ENCODE measurements around the gene C2orf69. TPM values are rescaled to one million over a fixed set of nuclear protein-coding genes. Genes with fewer than 3 reads are reported as not detected.

C2orf69 gene
- total RNA-seq, 2 donors from 2014 or later: 17.8 to 18.1 TPM

- Histone ChIP-seq H3K4me1 (no peaks in the 10 kb centered on the region), H3K36me3 (no peaks in the 10 kb centered on the region), H3K4me3 (no peak overlapping the region), H3K9ac (ENCODE audit: low read depth in 2 of 2, low read length in 2 of 2) (no peak overlapping the region), H3K27me3 (no peaks in the 10 kb centered on the region), H3K9me3 (no peaks in the 10 kb centered on the region), H3K27ac (no peak overlapping the region)
- TF ChIP-seq, protein P1, sequence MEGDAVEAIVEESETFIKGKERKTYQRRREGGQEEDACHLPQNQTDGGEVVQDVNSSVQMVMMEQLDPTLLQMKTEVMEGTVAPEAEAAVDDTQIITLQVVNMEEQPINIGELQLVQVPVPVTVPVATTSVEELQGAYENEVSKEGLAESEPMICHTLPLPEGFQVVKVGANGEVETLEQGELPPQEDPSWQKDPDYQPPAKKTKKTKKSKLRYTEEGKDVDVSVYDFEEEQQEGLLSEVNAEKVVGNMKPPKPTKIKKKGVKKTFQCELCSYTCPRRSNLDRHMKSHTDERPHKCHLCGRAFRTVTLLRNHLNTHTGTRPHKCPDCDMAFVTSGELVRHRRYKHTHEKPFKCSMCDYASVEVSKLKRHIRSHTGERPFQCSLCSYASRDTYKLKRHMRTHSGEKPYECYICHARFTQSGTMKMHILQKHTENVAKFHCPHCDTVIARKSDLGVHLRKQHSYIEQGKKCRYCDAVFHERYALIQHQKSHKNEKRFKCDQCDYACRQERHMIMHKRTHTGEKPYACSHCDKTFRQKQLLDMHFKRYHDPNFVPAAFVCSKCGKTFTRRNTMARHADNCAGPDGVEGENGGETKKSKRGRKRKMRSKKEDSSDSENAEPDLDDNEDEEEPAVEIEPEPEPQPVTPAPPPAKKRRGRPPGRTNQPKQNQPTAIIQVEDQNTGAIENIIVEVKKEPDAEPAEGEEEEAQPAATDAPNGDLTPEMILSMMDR (IDR thresholded peaks at IDR 0.05): no peak
- no peak for DNase-seq
- intact Hi-C loops (cut with DNase I): no loop called here
These were observed 27.4 kb upstream of the C2orf69 start for GRCh38 chr2:199883474-199884212.

GRCh38 chr2:199895406-199895805 lies 15.7 kb upstream of the C2orf69 start:
- Histone ChIP-seq H3K9ac (ENCODE audit: low read depth in 2 of 2, low read length in 2 of 2) (no peak overlapping the region), H3K4me1 (no peaks in the 10 kb centered on the region), H3K36me3 (no peaks in the 10 kb centered on the region), H3K27me3 (no peaks in the 10 kb centered on the region), H3K9me3 (no peaks in the 10 kb centered on the region), H3K4me3 (no peak overlapping the region), H3K27ac (no peak overlapping the region)
- TF ChIP-seq, protein P1 (IDR thresholded peaks at IDR 0.05): no peak
- DNase-seq: no peak
- intact Hi-C loops (cut with DNase I): no loop called here

- TF ChIP-seq, protein P1 (IDR thresholded peaks at IDR 0.05): no peak
These were observed 14.5 kb upstream of the C2orf69 start for GRCh38 chr2:199896617-199897016.

GRCh38 chr2:199901942-199902341 lies 9.2 kb upstream of the C2orf69 start:
- H3K9ac ChIP-seq (ENCODE audit: low read depth in 2 of 2, low read length in 2 of 2): no peak overlapping the region
- intact Hi-C loops (cut with DNase I): no loop called here
- no peaks in the 10 kb centered on the region for H3K36me3 ChIP-seq
- DNase-seq: no peak
- H3K9me3 ChIP-seq: no peaks in the 10 kb centered on the region
- H3K4me1 ChIP-seq: no peaks in the 10 kb centered on the region
- H3K27ac ChIP-seq: no peak overlapping the region
- no peak overlapping the region for H3K4me3 ChIP-seq
- TF ChIP-seq, protein P1 (IDR thresholded peaks at IDR 0.05): no peak
- no peaks in the 10 kb centered on the region for H3K27me3 ChIP-seq

More at GRCh38 chr2:199896617-199897016, 14.5 kb upstream of the C2orf69 start:
- H3K9me3 ChIP-seq: no peaks in the 10 kb centered on the region
- no peaks in the 10 kb centered on the region for H3K4me1 ChIP-seq
- intact Hi-C loops (cut with DNase I): no loop called here
- H3K4me3 ChIP-seq: no peak overlapping the region
- H3K9ac ChIP-seq (ENCODE audit: low read depth in 2 of 2, low read length in 2 of 2): no peak overlapping the region
- no peak overlapping the region for H3K27ac ChIP-seq
- DNase-seq: no peak
- no peaks in the 10 kb centered on the region for H3K36me3 ChIP-seq
- H3K27me3 ChIP-seq: no peaks in the 10 kb centered on the region

GRCh38 chr2:199902486-199903110 lies 8.5 kb upstream of the C2orf69 start:
- H3K4me3 ChIP-seq: no peak overlapping the region

More at GRCh38 chr2:199902486-199903110, 8.5 kb upstream of the C2orf69 start:
- no peaks in the 10 kb centered on the region for H3K27me3 ChIP-seq
- H3K9ac ChIP-seq (ENCODE audit: low read depth in 2 of 2, low read length in 2 of 2): no peak overlapping the region
- H3K27ac ChIP-seq: no peak overlapping the region
- TF ChIP-seq, protein P1 (IDR thresholded peaks at IDR 0.05): no peak
- DNase-seq: no peak
- no peaks in the 10 kb centered on the region for H3K9me3 ChIP-seq
- no peaks in the 10 kb centered on the region for H3K4me1 ChIP-seq
- intact Hi-C loops (cut with DNase I): no loop called here
- no peaks in the 10 kb centered on the region for H3K36me3 ChIP-seq

Measured in colonic mucosa (tissue), 4 donors.